Upper lobe of left lung (tissue), 6 donors: Measurements from ENCODE around the gene GTF2A1. TPM values are rescaled to one million over a fixed set of nuclear protein-coding genes. Genes with fewer than 3 reads are reported as not detected.

ENCODE experiments used
- ATAC-seq, 2 donors: fragments of 200-7000 bp; cut with Tn5 transposase; one replicate each; pipeline ENCODE4 v1.9.1; 2022; ENCODE audit warnings: mild to moderate bottlenecking in 2 of 2, moderate library complexity in 2 of 2; ENCODE audit not compliant: low FRiP score in 2 of 2
- DNase-seq, 2 donors: peaks; one replicate each; pipeline ENCODE4 v3.0.0-alpha.2; 2019 to 2020
- H3K27ac ChIP-seq, 4 donors: fragments of 200-600 bp; sonication (generic); one replicate each; pipeline ENCODE4 v1.5.1; 2016 to 2019
- H3K27me3 ChIP-seq, 4 donors: fragments of 200-600 bp; sonication (generic); one replicate each; pipeline ENCODE4 v1.5.1; 2017 to 2019
- H3K36me3 ChIP-seq, 4 donors: fragments of 200-600 bp; sonication (generic); one replicate each; pipeline ENCODE4 v1.5.1; 2016 to 2019
- H3K4me1 ChIP-seq, 4 donors: fragments of 200-600 bp; sonication (generic); one replicate each; pipeline ENCODE4 v1.5.1; 2018 to 2019
- H3K4me3 ChIP-seq, 4 donors: fragments of 200-600 bp; sonication (generic); one replicate each; pipeline ENCODE4 v1.5.1; 2017 to 2019; ENCODE audit warnings: mild to moderate bottlenecking in 2 of 4, moderate library complexity in 1 of 4
- H3K9me3 ChIP-seq, 4 donors: fragments of 200-600 bp; sonication (generic); one replicate each; pipeline ENCODE4 v1.5.1; 2018 to 2019
- CTCF ChIP-seq, 6 experiments: fragments of 450-650 bp in 4 of 6; fragments of 200-600 bp in 2 of 6; sonication (generic) in 2 of 6; IDR thresholded peaks; one replicate each; pipeline ENCODE4 v1.5.1; 2016 to 2019; ENCODE audit warnings: antibody characterized with exemption in 6 of 6
- EP300 ChIP-seq, 4 donors: sonication (generic); formaldehyde crosslinking; IDR thresholded peaks; one replicate each; pipeline ENCODE4 v1.5.1; 2017; ENCODE audit warnings: antibody characterized with exemption in 4 of 4, control low read depth in 2 of 4
- POLR2A ChIP-seq, 4 donors: fragments of 450-650 bp; IDR thresholded peaks; one replicate each; pipeline ENCODE4 v1.5.1; 2016 to 2017; ENCODE audit warnings: antibody characterized with exemption in 4 of 4, mild to moderate bottlenecking in 2 of 4
- POLR2AphosphoS5 ChIP-seq, 2 donors: sonication (generic); formaldehyde crosslinking; IDR thresholded peaks; one replicate each; pipeline ENCODE4 v1.5.1; 2017; ENCODE audit warnings: antibody characterized with exemption in 2 of 2
- WGBS, 2 donors: methylation state at CpG; one replicate each; pipeline ENCODE4 v1.1.5; 2017 to 2018; 5-methylcytosine and 5-hydroxymethylcytosine counted together
- total RNA-seq, 6 donors: library from RNA; depleted of rRNA in 4 of 6; stranded (reverse); fragments of >200 nt in 4 of 6; gene quantifications; one replicate each; pipeline versions ENCODE4 v1.1.0 to v1.2.1, GENCODE V29; 2016 to 2021
- donor health status: DM: no; HTN: no; CAD: no; lungs with moderate emphysema.
- donor health status: DM: no; HTN: yes; CAD: no; lungs with severe emphysema.

GTF2A1 gene
- total RNA-seq, 6 donors from 2014 or later, result 17.2 to 31.6 (median 23.7) TPM

GRCh38 chr14:81176241-81176640 is 44.5 kb downstream of the GTF2A1 start:
- H3K4me1 ChIP-seq, result peaks cover 7 to 19% (median 16%) of the 10 kb centered on the region in 4 donors
- no peaks in the 10 kb centered on the region for H3K36me3 ChIP-seq
- H3K9me3 ChIP-seq, result no peaks in the 10 kb centered on the region
- no peak for TF ChIP-seq POLR2A (IDR thresholded peaks at IDR 0.05)
- no peak for TF ChIP-seq POLR2AphosphoS5 (IDR thresholded peaks at IDR 0.05)
- no peak for TF ChIP-seq EP300 (IDR thresholded peaks at IDR 0.05)
- TF ChIP-seq CTCF (IDR thresholded peaks at IDR 0.05), result no peak
- no peak overlapping the region for H3K4me3 ChIP-seq
- no peaks in the 10 kb centered on the region for H3K27me3 ChIP-seq
- peak overlapping the region in 3 of 4 donors; percentile 33 to 68 (median 58) for H3K27ac ChIP-seq
- 82 to 86% methylated on average over 3 of the region's 3 CpGs for WGBS, 2 donors
- ATAC-seq (peak; percentile 75 to 76), DNase-seq (peak in 1 of 2 donors; percentile 75)

GRCh38 chr14:81172881-81173280 is 47.9 kb downstream of the GTF2A1 start:
- peaks cover 23 to 28% (median 27%) of the 10 kb centered on the region in 4 donors for H3K4me1 ChIP-seq
- H3K27me3 ChIP-seq, result no peaks in the 10 kb centered on the region
- no peak for TF ChIP-seq POLR2A (IDR thresholded peaks at IDR 0.05)
- H3K4me3 ChIP-seq, result no peak overlapping the region
- H3K9me3 ChIP-seq, result no peaks in the 10 kb centered on the region
- no peak overlapping the region for H3K27ac ChIP-seq
- ATAC-seq, result no peak
- DNase-seq, result no peak
- no peaks in the 10 kb centered on the region for H3K36me3 ChIP-seq
- 74 to 80% methylated on average over 3 of the region's 3 CpGs for WGBS, 2 donors

- H3K27ac ChIP-seq, result no peak overlapping the region
- ATAC-seq, result no peak
- no peaks in the 10 kb centered on the region for H3K36me3 ChIP-seq
- peaks cover 19 to 25% (median 23%) of the 10 kb centered on the region in 4 donors for H3K4me1 ChIP-seq
- H3K4me3 ChIP-seq, result no peak overlapping the region
- no peaks in the 10 kb centered on the region for H3K9me3 ChIP-seq
- TF ChIP-seq EP300 (IDR thresholded peaks at IDR 0.05) (no peak), POLR2AphosphoS5 (IDR thresholded peaks at IDR 0.05) (no peak), POLR2A (IDR thresholded peaks at IDR 0.05) (no peak), CTCF (IDR thresholded peaks at IDR 0.05) (no peak)
- DNase-seq, result no peak
- WGBS, 2 donors, result 56 to 84% methylated on average over 2 of the region's 2 CpGs
- H3K27me3 ChIP-seq, result no peaks in the 10 kb centered on the region
These were observed 48.4 kb downstream of the GTF2A1 start for GRCh38 chr14:81172353-81172752.

- WGBS, 2 donors, result 14 to 15% methylated on average over 3 of the region's 3 CpGs
- no peak for DNase-seq
- ATAC-seq, result no peak
- H3K4me1 ChIP-seq, result peaks cover 10 to 24% (median 16%) of the 10 kb centered on the region in 4 donors
- TF ChIP-seq EP300 (IDR thresholded peaks at IDR 0.05), result no peak
- TF ChIP-seq CTCF (IDR thresholded peaks at IDR 0.05), result no peak
- no peak for TF ChIP-seq POLR2A (IDR thresholded peaks at IDR 0.05)
- TF ChIP-seq POLR2AphosphoS5 (IDR thresholded peaks at IDR 0.05), result no peak
- H3K9me3 ChIP-seq, result no peaks in the 10 kb centered on the region
- H3K36me3 ChIP-seq, result no peaks in the 10 kb centered on the region
- H3K4me3 ChIP-seq, result peak overlapping the region in 3 of 4 donors; percentile 61 to 80 (median 74)
- peak overlapping the region; percentile 89 to 94 (median 90) for H3K27ac ChIP-seq
- H3K27me3 ChIP-seq, result no peaks in the 10 kb centered on the region
These were observed 49.9 kb downstream of the GTF2A1 start for GRCh38 chr14:81170829-81171195.

GRCh38 chr14:81170104-81170828 is 50.5 kb downstream of the GTF2A1 start:
- peak overlapping the region; percentile 61 to 80 (median 72) for H3K4me3 ChIP-seq
- no peaks in the 10 kb centered on the region for H3K36me3 ChIP-seq
- DNase-seq (peak; percentile 92 to 96), ATAC-seq (peak; percentile 99)
- WGBS, 2 donors, result 0% methylated on average over 6 to 28 of the region's 28 CpGs
- H3K27ac ChIP-seq, result peak overlapping the region; percentile 89 to 94 (median 90)
- H3K4me1 ChIP-seq, result peaks cover 10 to 24% (median 16%) of the 10 kb centered on the region in 4 donors
- no peaks in the 10 kb centered on the region for H3K9me3 ChIP-seq
- no peaks in the 10 kb centered on the region for H3K27me3 ChIP-seq
- TF ChIP-seq EP300 (IDR thresholded peaks at IDR 0.05) (no peak), POLR2A (IDR thresholded peaks at IDR 0.05) (peak in 3 of 4 donors; percentile 71 to 93 (median 81)), POLR2AphosphoS5 (IDR thresholded peaks at IDR 0.05) (peak; percentile 60 to 83), CTCF (IDR thresholded peaks at IDR 0.05) (peak; percentile 65 to 82 (median 80))
